Bronchial epithelial cell (primary cell): ENCODE results near the gene KCTD2. TPM values are rescaled to one million over a fixed set of nuclear protein-coding genes. Genes with fewer than 3 reads are reported as not detected.
A peak's percentile ranks its signal among the peaks of the same experiment; 100 is the strongest.

ENCODE experiments used
- DNase-seq: peaks from one replicate; pipeline ENCODE4 v3.0.0-alpha.2; 2010; ENCODE audit warnings: low read depth
- FAIRE-seq: peaks from 2 replicates; lab custom pipeline; 2011; peaks lifted over from hg19 to GRCh38; lab: Jason Lieb, UNC
- H3K27me3 ChIP-seq: 2 replicates; pipeline ENCODE4 v1.5.1; 2011; ENCODE audit warnings: low read length; ENCODE audit not compliant: control insufficient read depth, insufficient read depth
- H3K36me3 ChIP-seq: 2 replicates; pipeline ENCODE4 v1.5.1; 2011; ENCODE audit warnings: low read length; ENCODE audit not compliant: control insufficient read depth, insufficient read depth
- H3K4me3 ChIP-seq: 2 replicates; pipeline ENCODE4 v1.5.1; 2011; ENCODE audit warnings: mild to moderate bottlenecking, low read depth, low read length, control low read depth
- CTCF ChIP-seq: IDR thresholded peaks from 2 replicates; pipeline ENCODE4 v1.5.1; 2011; ENCODE audit warnings: mild to moderate bottlenecking, moderate library complexity, low read length, control low read depth, inconsistent platforms; ENCODE audit not compliant: insufficient read depth, severe bottlenecking
- total RNA-seq: library from RNA; depleted of rRNA; stranded (reverse); fragments of >200 nt; gene quantifications from 2 replicates; pipeline ENCODE4 v1.2.1, GENCODE V29; 2014

The KCTD2 gene
- total RNA-seq, 1 donor from 2014 or later, result 5.0 TPM

DNA sequence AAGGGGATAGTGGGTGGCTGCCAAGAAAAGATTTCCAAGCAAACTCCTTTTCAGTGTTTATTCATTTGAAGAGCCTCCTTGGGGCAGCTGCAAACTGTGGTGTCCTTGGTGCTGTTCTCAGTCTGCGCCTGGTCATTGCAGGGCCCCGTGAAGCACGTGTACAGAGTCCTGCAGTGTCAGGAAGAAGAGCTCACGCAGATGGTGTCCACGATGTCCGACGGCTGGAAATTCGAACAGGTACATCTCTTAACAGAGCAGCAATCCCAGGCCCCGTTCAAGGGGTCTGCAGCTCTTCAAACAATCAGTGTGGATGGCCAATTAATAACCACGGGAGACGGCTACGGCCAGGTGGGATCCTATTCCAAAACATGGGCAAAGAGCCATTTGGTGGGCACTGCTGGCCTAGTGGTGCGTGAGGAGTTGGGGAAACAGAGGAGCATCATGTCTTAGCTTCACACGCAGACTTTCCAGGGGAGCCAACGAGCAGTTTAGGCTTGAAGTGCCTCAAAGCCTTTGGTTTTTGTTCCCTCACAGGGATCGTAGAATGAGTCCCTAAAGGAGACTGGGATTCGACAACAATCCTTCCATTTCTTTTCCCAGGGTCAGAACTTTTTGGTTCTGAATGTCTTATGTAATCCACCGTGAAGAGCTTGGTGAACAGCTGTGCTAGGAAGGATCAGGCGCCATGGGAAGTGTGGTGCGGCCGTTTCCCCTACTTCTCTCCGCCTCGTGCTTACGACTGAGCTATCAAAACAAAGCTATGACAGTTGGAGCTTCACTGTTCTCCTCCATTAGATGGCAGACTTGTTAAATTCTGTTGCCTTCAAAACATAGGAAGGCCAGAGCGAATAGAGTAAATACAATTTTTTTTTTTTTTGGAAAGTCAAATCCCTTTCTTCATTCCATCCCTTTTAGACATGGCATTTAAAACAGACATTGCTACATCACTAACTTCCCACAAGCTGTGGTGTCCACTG is 12.6 kb downstream of the KCTD2 start:
- TF ChIP-seq CTCF, result peak; percentile 50
- FAIRE-seq (no peak), DNase-seq (peak; percentile 43)

DNA sequence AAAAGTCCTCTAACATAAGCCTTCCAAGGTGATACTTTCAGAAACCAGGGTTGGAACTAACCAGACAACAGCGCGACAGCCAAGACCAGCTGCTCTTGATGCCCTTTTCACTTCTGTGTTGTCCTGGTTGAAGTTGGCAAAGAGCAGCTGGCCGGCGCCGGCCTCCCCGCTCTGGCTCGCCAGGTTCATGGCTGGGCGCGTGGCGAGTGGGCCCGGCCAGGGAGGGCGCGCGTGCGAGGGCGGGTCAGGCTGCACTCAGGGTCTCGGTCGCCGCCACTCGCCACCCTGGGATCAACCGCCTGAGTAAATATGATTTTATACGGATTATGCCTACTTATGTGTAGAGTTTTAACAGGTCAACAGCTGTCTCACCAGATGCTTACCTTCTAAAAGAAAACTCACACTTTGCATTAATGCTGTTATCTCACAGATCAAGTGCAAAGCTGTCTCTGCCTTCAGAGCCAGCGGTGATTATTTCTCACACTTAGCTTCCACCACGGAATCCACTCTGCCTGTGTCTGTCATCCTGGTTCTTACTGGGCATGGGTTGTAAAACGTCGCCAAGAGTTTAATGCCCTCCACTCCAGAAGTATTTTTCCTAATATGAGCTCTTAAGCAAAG is 13.5 kb downstream of the KCTD2 start:
- Histone ChIP-seq H3K4me3 (no peak overlapping the region), H3K27me3 (no peaks in the 10 kb centered on the region), H3K36me3 (peaks cover 15% of the 10 kb centered on the region)
- DNase-seq (no peak), FAIRE-seq (no peak)
- no peak for TF ChIP-seq CTCF

More for the DNA sequence above, 12.6 kb downstream of the KCTD2 start:
- Histone ChIP-seq H3K4me3 (no peak overlapping the region), H3K36me3 (peaks cover 15% of the 10 kb centered on the region), H3K27me3 (no peaks in the 10 kb centered on the region)

GRCh38 chr17:75061055-75061438 is 14.0 kb downstream of the KCTD2 start:
- FAIRE-seq (no peak), DNase-seq (no peak)
- Histone ChIP-seq H3K36me3 (peaks cover 15% of the 10 kb centered on the region), H3K4me3 (no peak overlapping the region), H3K27me3 (no peaks in the 10 kb centered on the region)
- TF ChIP-seq CTCF, result no peak

- TF ChIP-seq CTCF, result no peak
- H3K36me3 ChIP-seq, result peaks cover 15% of the 10 kb centered on the region
Measured at GRCh38 chr17:75061618-75062017, 14.6 kb downstream of the KCTD2 start.

DNA sequence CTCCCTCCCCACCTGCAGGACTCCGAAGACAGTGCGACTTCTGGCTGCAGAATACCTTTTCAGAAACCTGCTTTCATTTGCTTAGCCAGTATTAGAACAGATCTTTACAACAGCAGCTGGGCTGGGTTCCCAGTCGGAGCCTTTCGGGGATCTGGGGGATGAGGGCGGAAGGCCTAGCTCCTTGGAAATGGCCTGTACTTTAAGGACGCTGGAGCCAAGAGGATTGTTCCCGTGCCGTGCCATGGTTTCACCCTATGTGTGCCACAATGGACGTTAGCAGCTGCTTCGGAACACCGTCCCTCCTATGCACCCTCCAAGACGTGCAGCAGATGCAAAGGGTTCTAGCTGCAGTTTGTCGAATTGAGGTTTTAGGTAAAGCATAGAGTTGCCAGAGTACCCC is 16.2 kb downstream of the KCTD2 start:
- DNase-seq, result no peak
- H3K27me3 ChIP-seq, result no peaks in the 10 kb centered on the region
- peaks cover 15% of the 10 kb centered on the region for H3K36me3 ChIP-seq
- FAIRE-seq, result no peak
- H3K4me3 ChIP-seq, result no peak overlapping the region
- no peak for TF ChIP-seq CTCF

More at GRCh38 chr17:75061618-75062017, 14.6 kb downstream of the KCTD2 start:
- DNase-seq (no peak), FAIRE-seq (no peak)
- H3K27me3 ChIP-seq, result no peaks in the 10 kb centered on the region
- no peak overlapping the region for H3K4me3 ChIP-seq
